CD4-positive, alpha-beta T cell treated with Interleukin-4 for 1 hour (primary cell): ENCODE measurements around the gene POC5.

ENCODE experiments used
- DNase-seq, 2 donors: peaks; one replicate each; pipeline ENCODE4 v3.0.0-alpha.2; 2020 to 2022

The POC5 gene

DNA sequence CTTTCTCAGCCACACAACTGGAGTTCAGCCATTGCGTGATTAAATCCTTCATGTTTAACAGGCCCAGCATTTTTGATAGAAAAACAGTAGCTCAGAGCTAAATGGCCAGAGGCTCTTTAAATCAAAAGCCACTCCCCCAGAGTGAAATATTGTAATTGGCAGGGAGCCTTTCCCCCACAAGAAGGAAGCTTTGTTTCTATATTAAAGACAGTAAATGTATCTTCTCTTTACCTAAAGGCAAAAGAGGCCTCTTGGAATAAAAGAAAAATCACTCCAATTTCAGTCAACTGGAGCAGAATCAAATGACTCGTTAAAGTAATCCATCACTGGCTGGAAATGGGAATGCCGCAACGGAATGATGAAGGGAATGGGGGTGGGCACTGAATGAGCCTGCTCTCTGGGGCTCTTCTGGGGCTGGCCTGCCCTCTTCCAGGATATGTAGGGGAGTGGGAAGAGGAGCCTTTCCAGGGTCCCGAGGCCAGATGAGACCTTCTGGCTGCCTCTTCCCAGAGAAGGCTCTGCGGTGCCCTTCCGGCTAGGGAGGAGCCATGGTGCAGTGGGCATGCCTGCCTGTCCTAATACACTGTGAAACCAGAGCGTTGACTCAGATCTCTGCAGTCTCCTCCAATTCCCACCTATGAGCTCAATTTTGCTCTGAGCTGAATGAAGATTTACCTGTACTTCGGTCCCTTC is 60.8 kb downstream of the POC5 start:
- DNase-seq = no peak

DNA sequence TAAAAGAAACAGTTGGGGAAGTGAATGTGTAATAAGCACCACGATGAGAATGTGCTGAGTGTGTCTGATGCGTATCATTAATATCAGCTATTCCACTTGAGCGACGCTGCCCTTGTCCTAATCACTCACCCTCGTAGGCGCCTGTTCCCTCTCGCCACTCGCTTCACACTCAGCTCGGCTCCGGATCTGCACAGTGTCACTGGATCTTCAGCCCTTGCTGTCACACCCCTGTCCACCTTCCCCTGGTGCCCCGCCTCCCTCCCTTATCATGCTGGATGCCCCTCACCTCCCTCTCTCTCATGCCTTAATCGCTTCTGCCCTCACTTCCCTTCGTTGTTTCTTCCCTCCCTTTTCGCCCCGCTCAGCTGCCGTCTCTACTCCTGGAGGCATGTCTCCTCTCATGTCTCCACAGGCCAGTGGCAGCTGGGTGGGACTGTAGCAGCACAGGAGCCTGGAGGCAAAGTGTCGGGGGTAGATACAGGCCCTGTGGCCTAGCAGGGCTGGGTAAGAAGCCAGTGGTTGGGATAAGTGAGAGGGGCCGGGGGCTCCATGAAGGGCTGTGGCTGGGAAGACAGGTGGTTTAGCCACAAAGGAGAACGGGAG is 62.4 kb downstream of the POC5 start:
- no peak for DNase-seq

DNA sequence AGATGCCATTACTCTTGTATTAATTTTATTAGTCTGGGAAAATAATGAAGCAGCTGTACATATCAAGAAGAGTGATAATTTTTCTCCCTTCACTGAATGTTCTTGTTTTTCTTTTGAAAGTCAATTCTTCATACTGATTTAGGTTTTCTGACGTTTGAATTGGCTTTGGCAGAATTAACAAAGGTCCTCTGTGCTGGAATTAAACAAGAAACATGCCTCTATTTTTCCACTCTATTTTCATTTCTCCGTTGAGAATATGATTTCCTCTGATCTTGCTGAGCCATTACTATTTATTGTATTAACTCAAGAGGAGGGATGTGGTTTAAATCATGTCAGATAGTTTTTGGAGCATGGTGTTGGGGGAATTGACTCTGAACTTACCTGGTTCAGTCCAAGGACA is 63.7 kb downstream of the POC5 start:
- DNase-seq = no peak

- DNase-seq = no peak
Observed at GRCh38 chr5:75651575-75652238, 65.5 kb downstream of the POC5 start.

GRCh38 chr5:75648712-75649111 is 68.5 kb downstream of the POC5 start:
- DNase-seq = no peak

GRCh38 chr5:75640826-75641225 is 76.4 kb downstream of the POC5 start:
- no peak for DNase-seq

DNA sequence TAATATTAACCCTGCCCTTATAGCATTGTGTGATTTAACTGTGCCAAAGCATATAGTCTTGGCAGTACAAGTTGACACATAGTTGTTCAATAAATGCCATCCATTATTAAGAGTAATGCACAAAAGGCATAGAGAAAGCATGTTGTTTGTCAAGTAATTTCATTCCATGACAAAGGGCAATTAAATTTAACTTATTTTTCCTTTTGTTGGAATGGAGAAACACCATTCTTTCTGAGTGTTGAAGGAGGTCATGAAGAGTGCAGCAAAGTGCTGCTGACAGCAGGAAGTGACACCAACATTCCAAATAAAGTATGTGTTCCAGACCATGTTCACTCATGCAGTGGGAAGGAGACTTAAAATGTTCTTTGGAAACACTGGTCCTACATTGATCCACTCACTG is 76.8 kb downstream of the POC5 start:
- no peak for DNase-seq

- DNase-seq = no peak
Observed at GRCh38 chr5:75639535-75640311, 77.5 kb downstream of the POC5 start.

DNA sequence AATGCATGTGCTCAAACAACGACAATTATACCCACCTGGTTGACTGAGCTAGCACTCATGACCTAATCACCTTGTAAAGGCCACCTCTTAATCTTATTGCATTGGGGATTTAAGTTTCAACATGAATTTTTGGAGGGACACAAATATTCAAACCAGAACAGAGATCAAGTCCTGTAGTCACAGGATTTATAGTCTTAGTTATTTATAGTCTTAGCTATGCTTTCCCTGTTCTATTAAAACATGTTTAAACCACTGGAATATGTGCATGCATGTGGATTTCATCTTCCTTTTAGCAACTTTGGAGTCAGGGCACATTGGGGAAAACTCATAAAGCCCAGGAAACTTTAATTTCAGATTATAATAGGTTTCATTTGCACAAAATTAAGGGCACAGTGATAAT is 79.3 kb downstream of the POC5 start:
- no peak for DNase-seq

GRCh38 chr5:75632321-75632720 is 84.9 kb downstream of the POC5 start:
- DNase-seq = no peak

DNA sequence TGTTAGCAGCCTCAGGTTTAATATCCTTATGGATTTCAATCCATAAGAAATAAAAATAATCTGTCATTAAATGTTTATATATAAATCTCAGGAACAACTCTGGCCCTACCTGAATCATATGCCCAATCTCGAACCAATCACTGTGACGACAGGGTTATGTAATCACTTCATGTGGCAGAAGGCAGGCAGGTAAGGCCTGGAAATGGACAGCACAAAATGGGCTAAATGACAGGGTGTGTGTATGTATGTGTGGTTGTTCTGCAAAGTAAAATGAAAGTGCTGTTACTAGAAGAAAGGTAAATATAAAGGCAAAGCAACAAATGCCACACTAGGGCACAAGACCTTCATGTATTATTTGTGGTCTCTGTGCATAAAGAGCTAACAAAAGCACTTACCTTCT is 86.4 kb downstream of the POC5 start:
- no peak for DNase-seq

- no peak for DNase-seq
Observed at GRCh38 chr5:75627801-75628200, 89.4 kb downstream of the POC5 start.

DNA sequence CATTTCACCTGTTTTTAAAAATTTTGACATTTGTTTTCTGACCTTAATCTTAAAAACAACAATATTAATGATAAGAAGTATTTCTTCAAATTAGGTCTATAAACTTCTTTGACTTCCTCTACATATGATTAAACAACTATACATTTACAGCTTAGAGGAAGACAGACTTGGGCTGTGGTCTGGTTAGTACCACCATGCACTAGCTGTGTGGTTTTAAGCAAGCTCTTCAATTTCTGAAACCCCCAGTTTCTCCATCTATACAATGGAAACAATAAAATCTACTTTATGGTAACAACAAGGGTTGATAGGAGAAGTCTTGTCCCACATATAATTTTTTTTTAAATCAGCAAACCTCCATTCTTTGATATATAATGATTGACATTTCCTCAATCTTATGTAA is 90.3 kb downstream of the POC5 start:
- DNase-seq = no peak
